IPS DF 6.9 (cell line): ENCODE data around the gene AK8.
A peak's percentile ranks its signal among the peaks of the same experiment; 100 is the strongest.

Experiments used
- DNase-seq: peaks from one replicate; pipeline ENCODE4 v3.0.0-alpha.2; 2013; ENCODE audit warnings: low read depth, low spot score
- H3K27ac ChIP-seq: one replicate; pipeline ENCODE4 v1.5.1; 2013; ENCODE audit warnings: low read length, control low read depth
- H3K27me3 ChIP-seq: 2 replicates; pipeline ENCODE4 v1.6.1; 2013; ENCODE audit warnings: mild to moderate bottlenecking, low read length; ENCODE audit not compliant: control insufficient read depth, insufficient read depth
- H3K36me3 ChIP-seq: 2 replicates; pipeline ENCODE4 v1.6.1; 2013; ENCODE audit warnings: low read length; ENCODE audit not compliant: control insufficient read depth, insufficient read depth
- H3K4me1 ChIP-seq: 2 replicates; pipeline ENCODE4 v1.6.1; 2013; ENCODE audit warnings: low read length; ENCODE audit not compliant: control insufficient read depth, insufficient read depth
- H3K4me3 ChIP-seq: 2 replicates; pipeline ENCODE4 v1.5.1; 2013; ENCODE audit warnings: mild to moderate bottlenecking, low read length
- H3K9me3 ChIP-seq: 2 replicates; pipeline ENCODE4 v1.6.1; 2013; ENCODE audit warnings: low read length, inconsistent platforms; ENCODE audit not compliant: control insufficient read depth, insufficient read depth
- WGBS: extraction: QIAGEN DNeasy Blood & Tissue Kit; methylation state at CpG from one replicate; pipeline ENCODE4 v1.1.7; 2013; ENCODE audit warnings: mixed read lengths, missing lambda C conversion rate; ENCODE audit not compliant: insufficient read length, insufficient coverage; 5-methylcytosine and 5-hydroxymethylcytosine counted together

AK8 gene

DNA sequence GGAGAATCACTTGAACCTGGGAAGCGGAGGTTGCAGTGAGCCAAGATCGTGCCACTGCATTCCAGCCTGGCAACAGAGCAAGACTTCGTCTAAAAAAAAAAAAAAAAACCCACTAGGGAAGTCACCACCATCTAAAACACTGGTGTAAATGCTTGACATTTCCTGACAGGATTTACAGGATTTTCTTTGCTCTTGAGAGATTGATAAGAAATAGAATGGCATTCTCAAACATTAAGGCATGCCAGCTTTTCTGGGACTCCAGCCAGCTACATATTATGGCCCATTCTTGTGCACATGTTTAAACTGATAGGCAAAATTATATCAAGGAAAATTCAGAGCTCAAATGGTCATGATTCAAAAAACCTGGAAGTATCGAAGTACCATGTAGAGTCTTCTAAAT, 179.1 kb downstream of the AK8 start:
- no CpG with 5 or more reads among the region's 4 CpGs for WGBS
- H3K27ac ChIP-seq: no peak overlapping the region
- no peaks in the 10 kb centered on the region for H3K36me3 ChIP-seq
- H3K4me1 ChIP-seq: no peaks in the 10 kb centered on the region
- H3K4me3 ChIP-seq: no peak overlapping the region
- no peaks in the 10 kb centered on the region for H3K27me3 ChIP-seq
- DNase-seq: no peak
- no peaks in the 10 kb centered on the region; the same call in 1 of the 2 replicates for H3K9me3 ChIP-seq

DNA sequence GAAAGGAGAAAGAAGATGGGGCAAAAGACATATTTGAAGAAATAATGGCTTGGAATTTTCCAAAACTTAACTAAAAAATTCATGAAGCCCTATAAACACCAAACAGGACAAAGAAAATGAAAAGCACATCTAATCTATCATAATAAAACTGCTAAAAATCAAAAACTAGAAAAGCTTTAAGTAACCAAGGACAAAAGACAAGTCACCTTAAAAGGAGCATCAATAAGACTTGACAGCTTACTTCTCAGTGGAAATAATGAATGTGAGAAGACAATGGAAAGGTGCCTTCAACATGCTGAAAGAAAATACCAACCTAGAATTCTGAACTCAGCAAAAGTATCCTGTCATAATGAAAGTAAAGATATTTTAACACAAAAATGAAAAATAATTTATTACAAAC, 180.9 kb downstream of the AK8 start:
- Histone ChIP-seq H3K27me3 (no peaks in the 10 kb centered on the region), H3K9me3 (no peaks in the 10 kb centered on the region; the same call in 1 of the 2 replicates), H3K27ac (no peak overlapping the region), H3K4me1 (no peaks in the 10 kb centered on the region), H3K4me3 (no peak overlapping the region), H3K36me3 (no peaks in the 10 kb centered on the region)
- DNase-seq: no peak

DNA sequence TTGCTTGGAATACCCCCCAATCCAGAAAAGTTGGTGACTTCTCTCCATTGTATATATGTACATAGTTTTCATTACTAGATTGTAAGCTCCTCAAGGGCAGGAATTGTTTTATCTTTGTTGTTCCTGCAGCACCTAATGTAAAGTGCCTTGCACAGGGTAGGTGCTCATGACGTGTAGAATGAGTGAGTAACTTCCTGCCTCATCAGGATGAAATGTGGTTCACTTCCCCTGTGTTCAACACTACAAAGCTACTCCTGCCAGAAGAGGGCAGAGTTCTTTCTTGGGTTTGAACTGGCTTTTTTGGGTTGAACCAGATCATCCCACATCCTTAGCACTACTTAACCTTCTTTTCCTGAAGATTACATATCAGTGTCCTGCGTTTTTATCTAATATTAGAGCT, 183.9 kb downstream of the AK8 start:
- no peaks in the 10 kb centered on the region; the same call in 1 of the 2 replicates for H3K9me3 ChIP-seq
- H3K27ac ChIP-seq: no peak overlapping the region
- H3K27me3 ChIP-seq: no peaks in the 10 kb centered on the region
- peak; percentile 22 for DNase-seq
- no peaks in the 10 kb centered on the region for H3K4me1 ChIP-seq
- peaks cover 2% of the 10 kb centered on the region; the same call in 1 of the 2 replicates for H3K36me3 ChIP-seq
- WGBS: no CpG with 5 or more reads among the region's 2 CpGs
- no peak overlapping the region for H3K4me3 ChIP-seq

DNA sequence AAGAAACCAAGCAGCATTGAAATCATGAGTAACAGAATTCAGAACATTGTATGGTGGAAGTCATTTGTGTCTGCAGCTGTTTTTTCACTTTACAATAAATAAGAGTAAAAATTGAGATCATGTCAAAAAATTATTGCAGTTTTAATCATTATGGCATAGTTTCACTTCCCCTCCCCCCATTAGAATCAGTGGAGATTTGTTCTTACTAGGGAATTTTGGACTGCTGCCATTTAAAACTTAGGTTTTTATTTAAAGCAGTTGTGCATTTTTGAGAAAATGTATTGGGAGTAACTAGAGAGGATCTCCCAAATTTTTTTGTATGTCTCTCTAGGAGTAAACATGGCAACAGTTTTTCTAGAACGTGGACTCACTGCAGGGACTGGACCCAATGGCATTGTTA, 187.4 kb downstream of the AK8 start:
- Histone ChIP-seq H3K27ac (no peak overlapping the region), H3K4me3 (no peak overlapping the region), H3K9me3 (no peaks in the 10 kb centered on the region), H3K36me3 (peaks cover 19% of the 10 kb centered on the region), H3K27me3 (no peaks in the 10 kb centered on the region), H3K4me1 (no peaks in the 10 kb centered on the region)
- DNase-seq: no peak
- no CpG with 5 or more reads among the region's 1 CpG for WGBS

DNA sequence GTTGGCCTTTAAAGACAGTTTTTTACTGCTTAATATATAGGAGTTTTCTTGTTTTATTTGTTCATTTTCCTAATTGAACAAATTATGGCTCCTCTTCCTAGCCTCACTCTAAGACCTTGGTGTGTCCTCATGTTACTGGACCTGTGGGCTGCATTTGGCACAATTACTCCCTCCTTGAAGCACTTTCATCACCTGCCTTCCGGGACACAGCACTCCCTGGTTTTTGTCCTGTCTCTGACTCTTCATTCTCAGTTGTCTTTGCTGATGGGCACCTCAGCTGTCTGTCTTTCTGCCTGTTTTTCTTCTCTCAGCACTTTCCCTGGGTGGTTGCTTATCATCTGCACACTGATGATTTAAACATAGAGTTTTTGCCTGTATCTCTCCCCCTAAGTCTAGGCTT, 194.2 kb downstream of the AK8 start:
- Histone ChIP-seq H3K36me3 (peaks cover 30% of the 10 kb centered on the region), H3K9me3 (no peaks in the 10 kb centered on the region), H3K4me1 (no peaks in the 10 kb centered on the region), H3K27ac (no peak overlapping the region), H3K27me3 (no peaks in the 10 kb centered on the region), H3K4me3 (no peak overlapping the region)
- no peak for DNase-seq
- WGBS: no CpG with 5 or more reads among the region's 1 CpG

DNA sequence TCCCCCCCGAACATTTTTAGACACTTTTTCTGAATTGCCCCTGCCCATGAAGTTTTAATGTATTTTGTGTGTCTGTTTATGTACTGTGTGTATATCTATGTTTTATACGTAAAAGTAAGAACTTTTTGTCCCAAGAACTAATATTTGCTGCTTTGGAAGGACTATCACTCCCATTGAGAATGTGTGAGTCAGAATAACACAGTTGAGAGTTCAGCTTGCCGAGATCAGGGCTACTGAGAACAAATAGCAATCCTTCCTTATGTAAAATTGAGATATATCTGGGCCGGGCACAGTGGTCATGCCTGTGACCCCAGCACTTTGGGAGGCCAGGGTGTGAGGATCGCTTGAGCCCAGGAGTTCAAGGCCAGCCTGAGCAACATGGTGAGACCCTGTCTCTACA, 196.5 kb downstream of the AK8 start:
- no peak overlapping the region for H3K27ac ChIP-seq
- DNase-seq: no peak
- no peaks in the 10 kb centered on the region for H3K9me3 ChIP-seq
- no peaks in the 10 kb centered on the region for H3K4me1 ChIP-seq
- peaks cover 31% of the 10 kb centered on the region for H3K36me3 ChIP-seq
- no peak overlapping the region for H3K4me3 ChIP-seq
- no CpG with 5 or more reads among the region's 5 CpGs for WGBS
- H3K27me3 ChIP-seq: no peaks in the 10 kb centered on the region

DNA sequence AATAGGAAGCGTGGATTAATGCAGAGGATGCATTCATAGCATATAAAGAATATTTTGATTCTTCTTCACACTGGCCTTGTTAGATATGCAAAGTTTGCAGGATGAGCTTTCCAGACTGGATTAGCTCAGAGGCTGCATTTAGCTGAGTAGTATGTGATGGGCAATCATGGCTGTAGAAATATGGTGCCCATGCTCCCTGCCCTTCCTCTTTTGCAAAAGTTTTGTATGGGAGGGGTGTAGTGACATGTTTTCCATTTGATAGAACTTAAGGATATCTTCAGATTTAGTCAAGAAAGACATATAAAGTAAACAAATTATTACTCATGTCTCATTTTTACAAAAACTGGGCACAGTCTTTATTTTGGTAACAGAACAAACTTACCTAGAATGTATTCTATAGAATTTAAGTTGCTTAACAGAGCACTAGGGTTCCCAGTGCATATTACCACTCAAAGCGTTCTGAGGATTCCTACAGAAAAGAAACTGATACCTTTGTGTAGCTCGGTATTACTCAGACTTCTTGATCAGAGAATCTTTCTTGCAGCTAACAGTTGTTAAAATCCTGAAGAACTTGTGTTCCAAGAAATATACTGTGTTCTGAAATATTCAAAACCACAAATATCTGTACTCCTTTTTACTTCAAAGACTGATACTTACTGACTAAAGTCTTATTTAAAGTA, 198.0 kb downstream of the AK8 start:
- no CpG with 5 or more reads among the region's 3 CpGs for WGBS
- Histone ChIP-seq H3K4me1 (no peaks in the 10 kb centered on the region), H3K9me3 (no peaks in the 10 kb centered on the region), H3K36me3 (peaks cover 23% of the 10 kb centered on the region; the same call in 1 of the 2 replicates), H3K27ac (no peak overlapping the region), H3K4me3 (no peak overlapping the region), H3K27me3 (no peaks in the 10 kb centered on the region)
- DNase-seq: no peak

DNA sequence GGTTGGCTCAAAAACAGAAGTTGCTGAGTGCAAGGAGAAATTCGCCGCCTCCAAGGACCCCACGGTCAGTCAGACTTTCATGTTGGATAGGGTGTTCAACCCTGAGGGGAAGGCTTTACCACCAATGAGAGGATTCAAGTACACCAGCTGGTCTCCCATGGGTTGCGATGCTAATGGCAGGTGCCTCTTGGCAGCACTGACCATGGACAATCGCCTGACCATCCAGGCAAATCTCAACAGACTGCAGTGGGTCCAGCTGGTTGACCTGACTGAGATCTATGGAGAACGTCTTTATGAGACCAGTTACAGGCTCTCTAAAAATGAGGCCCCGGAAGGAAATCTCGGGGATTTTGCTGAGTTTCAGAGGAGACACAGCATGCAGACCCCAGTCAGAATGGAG, 200.1 kb downstream of the AK8 start:
- no peak for DNase-seq
- Histone ChIP-seq H3K9me3 (no peaks in the 10 kb centered on the region), H3K27ac (no peak overlapping the region), H3K27me3 (no peaks in the 10 kb centered on the region), H3K36me3 (peaks cover 14% of the 10 kb centered on the region; the same call in 1 of the 2 replicates), H3K4me1 (no peaks in the 10 kb centered on the region), H3K4me3 (no peak overlapping the region)
- no CpG with 5 or more reads among the region's 8 CpGs for WGBS
